Activated CD8-positive, alpha-beta memory T cell treated with anti-CD3 and anti-CD28 coated beads, Interleukin-2, amount 50 U/mL, for 4 hours (primary cell): ENCODE measurements around the gene GUCY1B1.

Experiments used
- DNase-seq: peaks from one replicate; pipeline ENCODE4 v3.0.0-alpha.2; 2020

The GUCY1B1 gene

GRCh38 chr4:155800685-155801343 is 42.0 kb downstream of the GUCY1B1 start:
- DNase-seq, result no peak

- no peak for DNase-seq
These were observed 43.6 kb downstream of the GUCY1B1 start for GRCh38 chr4:155802190-155802959.

GRCh38 chr4:155805016-155805415 is 46.2 kb downstream of the GUCY1B1 start:
- no peak for DNase-seq

- DNase-seq, result no peak
These were observed 48.2 kb downstream of the GUCY1B1 start for GRCh38 chr4:155807021-155807420.

- no peak for DNase-seq
These were observed 51.0 kb downstream of the GUCY1B1 start for GRCh38 chr4:155809835-155810234.

- no peak for DNase-seq
These were observed 52.3 kb downstream of the GUCY1B1 start for GRCh38 chr4:155811083-155811482.

GRCh38 chr4:155818639-155819038 is 59.8 kb downstream of the GUCY1B1 start:
- DNase-seq, result no peak

GRCh38 chr4:155819066-155819465 is 60.2 kb downstream of the GUCY1B1 start:
- DNase-seq, result no peak

GRCh38 chr4:155820887-155821518 is 62.2 kb downstream of the GUCY1B1 start:
- no peak for DNase-seq

- DNase-seq, result no peak
These were observed 63.8 kb downstream of the GUCY1B1 start for GRCh38 chr4:155822572-155822971.

- DNase-seq, result no peak
These were observed 69.8 kb downstream of the GUCY1B1 start for GRCh38 chr4:155828628-155829027.

- no peak for DNase-seq
These were observed 73.8 kb downstream of the GUCY1B1 start for GRCh38 chr4:155832664-155833063.

- DNase-seq, result no peak
These were observed 78.5 kb downstream of the GUCY1B1 start for GRCh38 chr4:155837203-155837796.

- DNase-seq, result no peak
These were observed 83.3 kb downstream of the GUCY1B1 start for GRCh38 chr4:155842080-155842479.

GRCh38 chr4:155846929-155847328 is 88.1 kb downstream of the GUCY1B1 start:
- DNase-seq, result no peak

GRCh38 chr4:155849042-155849441 is 90.2 kb downstream of the GUCY1B1 start:
- DNase-seq, result no peak

GRCh38 chr4:155853189-155853588 is 94.4 kb downstream of the GUCY1B1 start:
- DNase-seq, result no peak

- no peak for DNase-seq
These were observed 95.9 kb downstream of the GUCY1B1 start for GRCh38 chr4:155854582-155855226.

- no peak for DNase-seq
These were observed 97.1 kb downstream of the GUCY1B1 start for GRCh38 chr4:155855897-155856296.
